IPS-20b (cell line): Measurements from ENCODE around the gene TTBK2.

Source experiments
- H3K27ac ChIP-seq: one replicate; pipeline ENCODE4 v1.5.1; 2013; ENCODE audit warnings: low read length
- H3K27me3 ChIP-seq: 2 replicates; pipeline ENCODE4 v1.6.1; 2013; ENCODE audit warnings: mild to moderate bottlenecking, low read length, inconsistent platforms; ENCODE audit not compliant: insufficient read depth
- H3K36me3 ChIP-seq: 2 replicates; pipeline ENCODE4 v1.6.1; 2013; ENCODE audit warnings: low read depth, mild to moderate bottlenecking, inconsistent platforms, low read length, moderate library complexity; ENCODE audit not compliant: insufficient read depth
- H3K4me1 ChIP-seq: 2 replicates; pipeline ENCODE4 v1.6.1; 2013; ENCODE audit warnings: mild to moderate bottlenecking, control low read depth, inconsistent platforms, low read length, moderate library complexity; ENCODE audit not compliant: insufficient read depth
- H3K4me3 ChIP-seq: 2 replicates; pipeline ENCODE4 v1.5.1; 2013; ENCODE audit warnings: mild to moderate bottlenecking, low read length, inconsistent platforms
- H3K9ac ChIP-seq: 2 replicates; pipeline ENCODE4 v1.6.1; 2013; ENCODE audit warnings: low read depth, mild to moderate bottlenecking, inconsistent platforms, low read length, moderate library complexity
- H3K9me3 ChIP-seq: 2 replicates; pipeline ENCODE4 v1.6.1; 2013; ENCODE audit warnings: mild to moderate bottlenecking, low read depth, low read length, inconsistent platforms; ENCODE audit not compliant: insufficient read depth

Gene TTBK2

DNA sequence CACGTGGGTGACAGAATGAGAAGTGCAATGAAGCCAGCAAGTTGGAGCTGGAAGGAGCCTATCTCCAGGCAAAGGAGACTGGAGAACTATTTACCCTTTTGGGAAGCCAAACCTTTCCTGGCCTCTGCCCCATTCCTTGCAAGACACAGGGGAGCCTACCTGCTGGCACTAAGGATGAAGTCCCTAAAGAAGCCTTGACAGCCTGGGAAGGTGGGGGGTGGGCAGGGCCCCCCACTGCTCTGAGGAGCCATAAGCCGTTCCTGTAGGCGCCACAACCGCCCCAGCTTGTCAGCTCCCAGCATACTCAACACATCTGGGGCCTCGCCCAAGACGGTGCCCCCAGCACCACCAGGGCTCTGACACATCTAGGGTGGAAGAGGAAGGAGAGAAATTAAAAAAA, 189.1 kb downstream of the TTBK2 start:
- H3K9ac ChIP-seq = no peak overlapping the region
- peaks cover 82% of the 10 kb centered on the region for H3K36me3 ChIP-seq
- peaks cover 6% of the 10 kb centered on the region; the same call in 1 of the 2 replicates for H3K27me3 ChIP-seq
- H3K27ac ChIP-seq = no peak overlapping the region
- H3K4me3 ChIP-seq = no peak overlapping the region
- peaks cover 5% of the 10 kb centered on the region; the same call in 1 of the 2 replicates for H3K4me1 ChIP-seq
- no peaks in the 10 kb centered on the region for H3K9me3 ChIP-seq

GRCh38 chr15:42730536-42730935, 190.0 kb downstream of the TTBK2 start:
- no peak overlapping the region for H3K9ac ChIP-seq
- no peaks in the 10 kb centered on the region for H3K9me3 ChIP-seq
- no peak overlapping the region for H3K4me3 ChIP-seq
- H3K27me3 ChIP-seq = peaks cover under 1% of the 10 kb centered on the region; the same call in 1 of the 2 replicates
- peaks cover 88% of the 10 kb centered on the region for H3K36me3 ChIP-seq
- H3K4me1 ChIP-seq = no peaks in the 10 kb centered on the region; the same call in 1 of the 2 replicates
- H3K27ac ChIP-seq = no peak overlapping the region

DNA sequence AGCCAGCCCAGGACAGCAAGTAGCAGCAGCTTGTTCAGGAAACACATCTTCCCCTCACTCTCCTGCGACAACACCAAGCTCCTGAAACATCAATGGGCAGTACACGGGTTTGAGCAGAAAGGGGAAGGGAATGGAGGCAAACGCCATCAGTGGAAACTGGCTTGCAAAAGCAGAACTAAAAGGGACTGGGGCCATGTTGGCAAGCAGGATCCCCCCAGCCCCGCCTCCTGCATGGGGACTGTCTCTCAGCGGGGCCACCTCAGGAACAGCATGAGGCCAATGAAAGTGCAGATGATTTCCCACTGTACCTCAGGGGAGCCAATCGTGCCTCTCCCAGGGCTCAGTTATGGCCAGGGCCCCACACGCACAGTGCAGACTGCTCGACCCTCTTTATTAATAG, 190.4 kb downstream of the TTBK2 start:
- Histone ChIP-seq H3K27ac (no peak overlapping the region), H3K4me1 (no peaks in the 10 kb centered on the region; the same call in 1 of the 2 replicates), H3K9me3 (no peaks in the 10 kb centered on the region), H3K4me3 (no peak overlapping the region), H3K36me3 (peaks cover 89% of the 10 kb centered on the region), H3K9ac (no peak overlapping the region), H3K27me3 (no peaks in the 10 kb centered on the region)

GRCh38 chr15:42729409-42729808, 191.2 kb downstream of the TTBK2 start:
- H3K9me3 ChIP-seq = no peaks in the 10 kb centered on the region
- no peaks in the 10 kb centered on the region for H3K27me3 ChIP-seq
- no peak overlapping the region for H3K27ac ChIP-seq
- no peak overlapping the region for H3K9ac ChIP-seq
- H3K4me1 ChIP-seq = no peaks in the 10 kb centered on the region; the same call in 1 of the 2 replicates
- H3K36me3 ChIP-seq = peaks cover 89% of the 10 kb centered on the region
- H3K4me3 ChIP-seq = no peak overlapping the region

- H3K9ac ChIP-seq = no peak overlapping the region
- no peaks in the 10 kb centered on the region for H3K9me3 ChIP-seq
- peaks cover 89% of the 10 kb centered on the region for H3K36me3 ChIP-seq
- no peaks in the 10 kb centered on the region; the same call in 1 of the 2 replicates for H3K4me1 ChIP-seq
- H3K4me3 ChIP-seq = no peak overlapping the region
- H3K27ac ChIP-seq = no peak overlapping the region
- H3K27me3 ChIP-seq = no peaks in the 10 kb centered on the region
Observed at GRCh38 chr15:42728972-42729371, 191.6 kb downstream of the TTBK2 start.

- Histone ChIP-seq H3K9me3 (no peaks in the 10 kb centered on the region), H3K9ac (no peak overlapping the region), H3K4me3 (no peak overlapping the region), H3K4me1 (no peaks in the 10 kb centered on the region; the same call in 1 of the 2 replicates), H3K27me3 (no peaks in the 10 kb centered on the region), H3K36me3 (peaks cover 89% of the 10 kb centered on the region), H3K27ac (no peak overlapping the region)
Observed at GRCh38 chr15:42728560-42728959, 192.0 kb downstream of the TTBK2 start.

DNA sequence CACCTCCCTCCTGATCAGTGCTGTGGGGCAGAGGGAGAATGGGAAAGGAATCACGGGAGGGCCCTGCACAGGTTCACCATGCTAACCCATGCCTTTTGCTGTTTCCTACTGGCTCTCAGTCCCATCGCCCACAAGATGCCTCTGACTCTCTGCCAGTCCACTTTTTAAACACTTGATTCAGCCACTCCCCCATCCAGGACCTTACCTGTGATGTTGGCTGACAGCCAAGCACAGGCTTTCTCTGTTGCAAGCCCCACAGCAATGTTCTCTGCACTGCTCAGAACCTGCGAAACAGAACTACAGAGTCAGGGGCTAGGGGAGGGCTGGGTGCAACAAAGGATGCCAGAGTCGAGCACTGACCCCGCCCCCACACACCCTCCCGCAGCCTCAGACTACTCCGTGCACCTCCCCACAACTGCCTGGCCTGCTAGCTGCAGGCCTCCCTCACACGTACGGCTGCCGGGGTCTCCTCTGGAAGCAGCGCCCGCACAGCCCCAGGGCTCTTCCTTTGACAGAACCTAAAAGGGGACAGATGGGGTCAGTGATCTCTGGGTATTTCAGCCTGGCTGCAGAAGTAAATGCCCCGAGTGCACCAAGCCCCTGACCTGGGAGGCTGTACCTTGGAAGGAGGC, 192.7 kb downstream of the TTBK2 start:
- H3K4me1 ChIP-seq = no peaks in the 10 kb centered on the region; the same call in 1 of the 2 replicates
- H3K9ac ChIP-seq = no peak overlapping the region
- H3K27me3 ChIP-seq = no peaks in the 10 kb centered on the region
- H3K27ac ChIP-seq = no peak overlapping the region
- no peaks in the 10 kb centered on the region for H3K9me3 ChIP-seq
- peaks cover 90% of the 10 kb centered on the region for H3K36me3 ChIP-seq
- no peak overlapping the region for H3K4me3 ChIP-seq

- no peak overlapping the region for H3K4me3 ChIP-seq
- no peaks in the 10 kb centered on the region; the same call in 1 of the 2 replicates for H3K4me1 ChIP-seq
- no peak overlapping the region for H3K9ac ChIP-seq
- no peaks in the 10 kb centered on the region for H3K27me3 ChIP-seq
- no peak overlapping the region for H3K27ac ChIP-seq
- H3K9me3 ChIP-seq = no peaks in the 10 kb centered on the region
- H3K36me3 ChIP-seq = peaks cover 80% of the 10 kb centered on the region
Observed at GRCh38 chr15:42726114-42726513, 194.5 kb downstream of the TTBK2 start.

- peaks cover 75% of the 10 kb centered on the region for H3K36me3 ChIP-seq
- no peak overlapping the region; the same call in 1 of the 2 replicates for H3K9ac ChIP-seq
- H3K4me3 ChIP-seq = no peak overlapping the region
- H3K4me1 ChIP-seq = no peaks in the 10 kb centered on the region; the same call in 1 of the 2 replicates
- H3K27me3 ChIP-seq = no peaks in the 10 kb centered on the region
- no peak overlapping the region for H3K27ac ChIP-seq
- no peaks in the 10 kb centered on the region for H3K9me3 ChIP-seq
Observed at GRCh38 chr15:42725331-42725903, 195.2 kb downstream of the TTBK2 start.

DNA sequence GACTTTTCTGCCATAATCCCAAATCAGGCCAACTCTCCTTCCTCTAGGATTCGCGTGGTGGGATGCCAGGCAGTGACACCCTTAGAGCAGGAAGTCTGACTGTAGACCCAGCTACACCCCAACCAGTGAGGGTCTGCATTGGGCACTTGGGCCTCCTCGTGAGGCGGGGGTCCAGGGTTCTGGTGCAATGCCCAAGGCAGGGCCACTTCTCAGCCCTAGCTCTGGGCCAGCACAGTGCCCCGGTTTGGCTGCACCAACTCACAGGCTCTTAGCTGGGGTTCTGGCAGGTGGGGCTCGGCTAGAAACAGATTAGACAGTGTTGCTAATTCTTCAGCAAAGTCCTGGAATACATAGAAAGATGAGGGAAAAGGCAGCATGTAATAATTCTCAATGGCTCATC, 196.3 kb downstream of the TTBK2 start:
- no peaks in the 10 kb centered on the region for H3K9me3 ChIP-seq
- no peaks in the 10 kb centered on the region; the same call in 1 of the 2 replicates for H3K4me1 ChIP-seq
- H3K27ac ChIP-seq = no peak overlapping the region
- H3K27me3 ChIP-seq = no peaks in the 10 kb centered on the region
- no peak overlapping the region for H3K4me3 ChIP-seq
- no peak overlapping the region for H3K9ac ChIP-seq
- peaks cover 76% of the 10 kb centered on the region for H3K36me3 ChIP-seq

DNA sequence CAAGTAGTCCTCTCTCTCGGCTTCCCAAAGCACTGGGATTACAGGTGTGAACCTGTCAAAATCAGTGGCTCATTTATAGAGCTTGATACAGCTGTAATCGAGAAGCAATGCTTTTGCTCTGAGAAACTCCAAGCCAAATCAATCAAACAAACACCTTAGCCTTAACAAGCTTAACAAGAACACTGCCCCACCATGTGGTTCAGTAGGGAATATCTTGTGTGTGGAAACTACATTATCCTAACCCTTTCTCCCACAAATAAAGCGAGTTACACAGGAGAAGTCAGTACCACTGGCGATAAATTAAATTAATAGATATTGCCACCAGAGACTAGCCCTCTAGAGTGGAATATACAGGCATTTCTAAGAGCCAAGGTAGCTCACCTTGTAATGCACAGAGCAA, 197.5 kb downstream of the TTBK2 start:
- Histone ChIP-seq H3K27me3 (no peaks in the 10 kb centered on the region), H3K4me3 (no peak overlapping the region), H3K9ac (no peak overlapping the region), H3K9me3 (no peaks in the 10 kb centered on the region), H3K4me1 (no peaks in the 10 kb centered on the region), H3K36me3 (peaks cover 70% of the 10 kb centered on the region), H3K27ac (no peak overlapping the region)

- H3K9ac ChIP-seq = no peak overlapping the region
- H3K9me3 ChIP-seq = no peaks in the 10 kb centered on the region
Observed at GRCh38 chr15:42721916-42722315, 198.7 kb downstream of the TTBK2 start.

More at GRCh38 chr15:42721916-42722315, 198.7 kb downstream of the TTBK2 start:
- H3K36me3 ChIP-seq = peaks cover 60% of the 10 kb centered on the region
- no peak overlapping the region for H3K4me3 ChIP-seq
- H3K4me1 ChIP-seq = no peaks in the 10 kb centered on the region
- H3K27ac ChIP-seq = no peak overlapping the region
- H3K27me3 ChIP-seq = no peaks in the 10 kb centered on the region
